T-helper 22 cell (primary cell): ENCODE measurements around the gene XPO6.

ENCODE experiments used
- DNase-seq: peaks from one replicate; pipeline ENCODE4 v3.0.0-alpha.2; 2020; ENCODE audit warnings: low read depth

XPO6 gene

DNA sequence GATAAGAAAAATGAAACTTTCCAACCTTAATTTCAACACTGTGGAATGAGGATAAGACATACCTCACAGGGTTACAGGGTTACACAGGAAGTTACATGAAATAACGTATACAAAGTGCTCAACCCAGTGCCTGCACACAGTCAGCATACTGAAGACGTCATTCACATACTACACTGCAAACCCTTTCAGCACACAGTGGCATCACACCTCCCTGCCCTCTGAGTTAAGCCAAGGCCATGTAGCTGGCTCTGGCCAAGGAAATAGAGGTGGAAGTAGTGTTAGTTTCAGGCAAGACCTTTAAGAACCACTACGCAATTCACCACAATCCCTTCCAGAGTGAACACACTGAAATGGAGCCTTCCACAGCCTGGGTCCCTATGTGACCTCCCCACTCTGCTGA, 101.7 kb downstream of the XPO6 start:
- no peak for DNase-seq

DNA sequence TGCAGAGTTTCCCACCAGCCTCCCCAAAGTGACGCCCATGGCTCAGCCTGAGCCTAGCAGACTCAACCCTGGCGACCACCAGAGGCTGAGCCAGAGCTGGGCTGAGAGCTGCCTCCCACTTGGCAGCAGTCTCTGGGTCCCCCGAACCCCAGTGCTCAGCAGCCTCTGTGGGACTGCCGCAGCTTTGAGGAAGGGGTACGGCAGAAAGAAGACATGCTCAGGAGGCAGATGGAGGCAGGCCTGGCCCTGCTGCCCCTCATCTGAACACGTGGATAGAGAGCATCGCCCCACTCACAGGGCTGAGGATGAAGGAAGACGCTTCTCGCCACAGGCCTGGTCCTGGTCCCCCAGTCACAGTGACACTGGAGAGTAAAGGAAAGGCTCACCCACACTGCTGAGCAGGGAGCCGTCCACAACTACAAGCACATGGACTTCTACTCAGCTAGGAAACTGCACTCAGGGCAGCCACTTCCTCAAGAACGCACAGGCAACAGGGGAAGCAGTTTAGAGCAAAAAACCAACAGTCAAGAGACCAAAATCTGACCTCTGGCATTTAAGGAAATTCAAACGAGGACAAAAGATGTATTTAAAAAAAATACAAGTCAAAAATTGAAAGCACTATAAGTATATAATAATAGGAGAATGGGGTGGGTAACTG, 103.0 kb downstream of the XPO6 start:
- no peak for DNase-seq

DNA sequence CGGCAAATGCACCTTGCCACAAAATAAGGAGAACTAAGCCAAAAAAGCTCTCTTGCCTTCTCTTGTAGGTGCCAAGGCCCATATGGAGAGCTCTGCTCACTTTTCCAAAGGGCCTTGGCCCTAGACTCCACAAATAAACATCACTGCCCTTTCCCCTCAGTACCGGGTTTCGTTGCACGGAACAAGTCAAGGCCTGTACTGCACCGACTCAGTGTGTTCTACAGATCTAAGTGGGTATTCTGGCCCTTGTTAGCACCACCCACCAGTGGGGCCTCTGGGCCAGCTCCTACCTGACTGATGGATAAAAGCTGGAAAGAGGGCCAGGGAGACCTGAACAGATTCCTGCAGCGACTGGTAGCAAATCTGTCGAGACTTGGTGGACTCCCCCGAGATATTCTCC, 104.5 kb downstream of the XPO6 start:
- DNase-seq, result no peak

- DNase-seq, result no peak
Measured at GRCh38 chr16:28106467-28107215, 105.1 kb downstream of the XPO6 start.

DNA sequence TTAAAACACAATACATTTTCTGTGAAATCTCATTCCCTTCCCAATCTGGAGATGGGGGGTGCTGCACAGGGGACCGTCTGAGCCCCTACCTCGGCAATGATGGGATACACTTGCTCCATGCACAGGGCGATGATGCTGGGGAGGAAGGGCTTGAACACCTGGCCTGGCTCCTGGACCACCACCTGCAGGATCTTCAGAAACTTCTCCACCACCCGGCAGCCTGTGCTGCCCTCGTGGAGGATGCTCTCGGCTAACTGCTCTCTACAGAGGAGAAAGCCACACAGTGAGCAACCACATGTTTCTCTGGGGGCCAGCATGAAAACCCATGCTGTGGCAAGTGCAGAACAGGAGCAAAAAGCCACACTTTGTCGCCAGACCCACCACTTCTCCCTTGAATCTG, 105.8 kb downstream of the XPO6 start:
- DNase-seq, result no peak

GRCh38 chr16:28105297-28105696, 106.5 kb downstream of the XPO6 start:
- no peak for DNase-seq

DNA sequence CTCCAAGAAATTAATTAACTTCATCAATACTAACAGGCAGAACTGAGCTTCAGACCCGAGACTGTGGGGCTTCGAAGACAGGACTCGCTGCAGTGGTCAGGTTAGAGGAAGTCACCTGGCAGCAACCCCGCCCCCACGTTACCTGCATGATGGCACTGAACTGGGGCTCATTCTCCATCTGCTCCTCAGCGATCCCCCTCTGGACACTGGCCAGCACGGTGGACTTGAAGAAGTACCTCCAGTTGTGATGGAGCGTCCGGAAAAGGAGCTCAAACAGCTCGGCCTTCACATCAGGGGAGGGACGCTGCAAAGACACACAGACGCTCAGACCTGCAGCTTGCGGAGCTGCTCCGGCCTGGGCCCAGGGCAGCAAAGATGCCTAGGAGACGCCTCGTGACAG, 107.4 kb downstream of the XPO6 start:
- no peak for DNase-seq

GRCh38 chr16:28103516-28104170, 108.1 kb downstream of the XPO6 start:
- no peak for DNase-seq

DNA sequence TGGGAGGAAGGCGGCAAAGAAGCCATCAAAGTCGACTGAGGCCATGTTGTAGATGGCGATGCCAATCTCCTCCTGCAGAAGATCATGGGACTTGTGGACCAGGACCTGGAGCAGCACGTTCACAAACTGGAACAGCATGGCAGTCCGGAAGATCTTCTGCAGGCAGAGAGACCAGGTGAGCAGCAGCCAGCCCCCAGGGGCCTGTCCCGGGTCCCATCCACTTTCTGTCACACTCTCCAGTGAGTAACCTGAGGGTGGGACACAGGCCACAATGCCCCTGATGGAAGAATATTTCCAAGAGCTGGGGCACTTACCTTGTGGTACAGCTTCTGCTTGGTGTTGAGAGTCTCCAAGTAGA, 110.3 kb downstream of the XPO6 start:
- no peak for DNase-seq

GRCh38 chr16:28100810-28101532, 110.8 kb downstream of the XPO6 start:
- DNase-seq, result no peak

DNA sequence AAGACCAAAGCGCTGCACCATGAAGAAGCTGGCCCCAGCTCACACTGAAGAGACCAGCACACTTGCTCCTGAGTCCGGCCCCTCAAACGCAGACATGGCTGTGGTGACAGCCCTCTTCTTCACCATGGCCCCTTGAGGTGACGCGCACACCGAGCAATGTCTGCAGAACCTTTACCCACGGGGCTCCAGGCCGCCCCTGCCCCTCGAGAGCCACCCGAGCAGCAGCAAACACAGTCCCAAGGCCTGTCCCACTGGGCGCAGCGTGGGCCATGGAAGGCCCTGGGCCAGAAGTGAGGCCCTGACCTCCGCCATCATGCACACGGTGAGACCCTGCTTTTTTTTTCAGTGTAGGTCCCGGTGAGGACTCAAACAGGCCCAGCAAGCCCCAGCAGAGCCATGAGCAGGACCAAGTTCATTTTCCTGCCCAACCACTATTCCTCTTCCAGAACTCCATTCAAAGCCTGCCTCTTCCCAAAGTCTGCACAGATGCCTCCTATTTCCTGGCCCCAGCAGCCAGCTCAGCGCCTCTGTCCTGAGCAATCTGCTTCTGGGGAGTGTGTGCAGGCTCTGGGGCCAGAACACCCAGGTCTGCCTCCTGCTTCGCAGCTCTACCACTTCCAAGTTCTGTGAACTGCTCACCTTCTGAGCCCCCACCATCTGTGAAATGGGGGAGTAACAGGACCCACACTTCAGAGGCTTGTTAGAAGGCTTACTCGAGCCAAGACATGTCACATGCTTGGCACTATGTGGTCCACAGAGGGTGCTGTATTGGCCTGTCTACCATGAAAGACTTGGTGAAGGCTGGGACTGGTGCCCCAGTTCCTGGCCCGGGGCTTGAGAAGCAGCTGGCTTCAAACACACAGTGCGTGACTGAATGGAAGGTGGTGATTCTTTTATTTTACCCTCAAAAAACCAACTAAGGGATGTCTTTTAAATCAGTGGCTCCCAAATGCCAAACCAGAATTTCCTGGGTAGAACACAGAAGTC, 112.5 kb downstream of the XPO6 start:
- no peak for DNase-seq

DNA sequence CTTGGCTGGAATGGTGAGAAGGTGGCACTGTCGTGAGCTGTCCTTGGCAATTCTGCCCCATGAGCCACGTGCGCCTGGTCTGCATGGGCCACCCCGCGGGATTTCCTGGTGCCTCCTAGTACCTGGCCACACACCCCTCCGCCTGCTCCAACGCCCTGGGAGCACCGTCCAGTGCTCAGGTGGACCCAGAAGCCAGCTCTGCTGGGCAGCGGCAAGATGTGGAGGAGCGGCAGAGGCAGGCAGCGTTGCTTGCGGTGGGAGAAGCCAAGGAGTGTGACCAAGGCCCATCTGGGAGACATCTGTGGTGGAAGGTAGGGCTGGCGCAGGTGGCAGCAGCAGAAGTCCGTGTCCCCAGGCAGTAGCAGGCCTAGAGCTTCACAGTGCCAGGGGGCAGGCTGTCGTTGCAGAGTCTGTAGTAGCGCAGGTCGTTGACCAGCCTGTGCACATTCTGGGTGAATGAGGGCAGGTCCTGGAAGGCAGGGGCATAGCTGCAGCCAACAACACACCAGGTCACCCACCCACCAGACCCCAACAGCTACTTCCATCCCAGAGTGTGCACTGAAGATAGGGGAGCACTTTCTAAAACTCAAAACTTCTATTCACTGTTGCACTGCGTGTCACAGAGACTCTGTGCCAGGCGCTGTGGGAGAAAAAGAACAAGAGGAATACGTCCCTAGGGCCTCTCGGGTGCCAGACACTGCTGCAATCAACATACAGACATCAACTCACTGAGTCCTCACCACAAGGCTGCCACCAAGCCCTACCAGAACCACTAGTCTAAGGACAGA, 113.4 kb downstream of the XPO6 start:
- no peak for DNase-seq

GRCh38 chr16:28096983-28097899, 114.5 kb downstream of the XPO6 start:
- no peak for DNase-seq

- no peak for DNase-seq
Measured at GRCh38 chr16:28093385-28093725, 118.4 kb downstream of the XPO6 start.

GRCh38 chr16:28092721-28093384, 118.9 kb downstream of the XPO6 start:
- DNase-seq, result no peak

GRCh38 chr16:28091656-28092055, 120.1 kb downstream of the XPO6 start:
- no peak for DNase-seq

GRCh38 chr16:28090646-28091377, 121.0 kb downstream of the XPO6 start:
- no peak for DNase-seq

DNA sequence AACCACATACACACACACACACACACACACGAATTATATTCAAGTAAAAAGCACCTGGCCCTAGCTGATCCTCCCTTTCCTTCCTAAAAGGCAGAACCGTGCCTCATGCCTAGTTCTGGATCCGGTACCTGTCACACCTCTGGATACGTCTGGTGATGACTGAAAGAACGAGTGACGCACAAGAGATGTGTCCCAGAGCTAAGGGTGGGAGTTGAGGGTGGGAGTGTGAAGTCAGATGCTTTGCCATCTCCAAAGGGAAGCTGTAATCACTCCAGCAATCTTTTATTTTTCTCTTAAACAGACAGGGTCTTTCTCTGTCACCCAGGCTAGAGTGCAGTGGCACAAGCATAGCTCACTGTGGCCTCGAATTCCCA, 121.8 kb downstream of the XPO6 start:
- no peak for DNase-seq
